GM23338 (cell line): ENCODE measurements around the gene SLC2A8.

Source experiments
- CREB1 ChIP-seq: fragments of 250-450 bp; sonication (Bioruptor Pico); IDR thresholded peaks from 2 replicates; pipeline ENCODE4 v1.5.0; 2020; ENCODE audit warnings: low read depth, mild to moderate bottlenecking, moderate library complexity
- CTCF ChIP-seq, 2 experiments: fragments of 200-600 bp in 1 of 2; sonication (generic) in 1 of 2; conservative IDR thresholded peaks; 2 replicates each; pipeline versions ENCODE4 v1.5.1 to v1.6.1; 2016 to 2017; ENCODE audit warnings: antibody characterized with exemption in 2 of 2, low read depth in 2 of 2, mild to moderate bottlenecking in 2 of 2, moderate library complexity in 1 of 2
- ETS1 ChIP-seq: IDR thresholded peaks from 2 replicates; pipeline ENCODE4 v1.6.1; 2016; ENCODE audit warnings: antibody characterized with exemption
- EZH2 ChIP-seq: fragments of 200-600 bp; sonication (generic); IDR thresholded peaks from one replicate; pipeline ENCODE4 v1.8.0; 2017; ENCODE audit warnings: antibody characterized with exemption, mild to moderate bottlenecking, low read depth; ENCODE audit not compliant: unreplicated experiment
- EZH2phosphoT487 ChIP-seq: fragments of 200-600 bp; sonication (generic); IDR thresholded peaks from one replicate; pipeline ENCODE4 v1.8.1; 2018; ENCODE audit warnings: antibody characterized with exemption; ENCODE audit not compliant: unreplicated experiment
- JUNB ChIP-seq: IDR thresholded peaks from one replicate; pipeline ENCODE4 v1.6.1; 2016; ENCODE audit warnings: antibody characterized with exemption; ENCODE audit not compliant: unreplicated experiment
- NANOG ChIP-seq: IDR thresholded peaks from 2 replicates; pipeline ENCODE4 v1.6.1; 2016; ENCODE audit warnings: antibody characterized with exemption, borderline replicate concordance
- POLR2AphosphoS5 ChIP-seq: IDR thresholded peaks from 2 replicates; pipeline ENCODE4 v1.6.1; 2016; ENCODE audit warnings: antibody characterized with exemption, low read depth
- REST ChIP-seq: IDR thresholded peaks from one replicate; pipeline ENCODE4 v1.6.1; 2018; ENCODE audit warnings: antibody characterized with exemption; ENCODE audit not compliant: unreplicated experiment
- ZNF114 ChIP-seq: fragments of 250-450 bp; sonication (Bioruptor Pico); IDR thresholded peaks from 2 replicates; pipeline ENCODE4 v1.5.0; 2020; ENCODE audit warnings: mild to moderate bottlenecking, moderate library complexity
- ZNF462 ChIP-seq: fragments of 250-450 bp; sonication (Bioruptor Pico); IDR thresholded peaks from 2 replicates; pipeline ENCODE4 v1.5.0; 2020; ENCODE audit warnings: mild to moderate bottlenecking, moderate library complexity

GRCh38 chr9:127450830-127451607, 54.0 kb downstream of the SLC2A8 start, which contains the start of the genes LRSAM1 and RPL12:
- TF ChIP-seq CTCF (conservative IDR thresholded peaks at IDR 0.05; ENCODE audit: low read depth in 2 of 2) (no peak), EZH2 (no peak), POLR2AphosphoS5 (peak; percentile 100), CREB1 (CRISPR knock-in tag) (peak; percentile 97), NANOG (peak; percentile 15; the same call in 1 of the 2 replicates), REST (no peak), ETS1 (peak; percentile 96), EZH2phosphoT487 (no peak), ZNF114 (CRISPR knock-in tag) (no peak), JUNB (no peak), ZNF462 (CRISPR knock-in tag) (no peak)
